Neural cell (in vitro differentiated cells): ENCODE results near the gene TRAF3.

Experiments used
- CTCF ChIP-seq: fragments of 450-650 bp; IDR thresholded peaks from 2 replicates; pipeline ENCODE4 v1.5.1; 2014; ENCODE audit warnings: antibody characterized with exemption, mild to moderate bottlenecking, moderate library complexity; ENCODE audit not compliant: poor library complexity, severe bottlenecking
- EZH2 ChIP-seq: fragments of 200-600, 300-800 bp; shearing (Covaris generic), sonication (generic); IDR thresholded peaks from 2 replicates; pipeline ENCODE4 v1.6.1; 2014; ENCODE audit warnings: antibody characterized with exemption, low read length, borderline replicate concordance, mild to moderate bottlenecking; ENCODE audit not compliant: insufficient read depth, poor library complexity, severe bottlenecking
- RAD21 ChIP-seq: fragments of 450-650 bp; conservative IDR thresholded peaks from 2 replicates; pipeline ENCODE4 v1.6.1; 2014; ENCODE audit warnings: antibody characterized with exemption, mild to moderate bottlenecking, moderate library complexity
- TF ChIP-seq, protein P1 (sequence below): IDR thresholded peaks from 2 replicates; pipeline ENCODE4 v1.6.1; 2012; ENCODE audit warnings: borderline replicate concordance

GRCh38 chr14:102830474-102831045 is 53.3 kb downstream of the TRAF3 start:
- TF ChIP-seq, protein P1, sequence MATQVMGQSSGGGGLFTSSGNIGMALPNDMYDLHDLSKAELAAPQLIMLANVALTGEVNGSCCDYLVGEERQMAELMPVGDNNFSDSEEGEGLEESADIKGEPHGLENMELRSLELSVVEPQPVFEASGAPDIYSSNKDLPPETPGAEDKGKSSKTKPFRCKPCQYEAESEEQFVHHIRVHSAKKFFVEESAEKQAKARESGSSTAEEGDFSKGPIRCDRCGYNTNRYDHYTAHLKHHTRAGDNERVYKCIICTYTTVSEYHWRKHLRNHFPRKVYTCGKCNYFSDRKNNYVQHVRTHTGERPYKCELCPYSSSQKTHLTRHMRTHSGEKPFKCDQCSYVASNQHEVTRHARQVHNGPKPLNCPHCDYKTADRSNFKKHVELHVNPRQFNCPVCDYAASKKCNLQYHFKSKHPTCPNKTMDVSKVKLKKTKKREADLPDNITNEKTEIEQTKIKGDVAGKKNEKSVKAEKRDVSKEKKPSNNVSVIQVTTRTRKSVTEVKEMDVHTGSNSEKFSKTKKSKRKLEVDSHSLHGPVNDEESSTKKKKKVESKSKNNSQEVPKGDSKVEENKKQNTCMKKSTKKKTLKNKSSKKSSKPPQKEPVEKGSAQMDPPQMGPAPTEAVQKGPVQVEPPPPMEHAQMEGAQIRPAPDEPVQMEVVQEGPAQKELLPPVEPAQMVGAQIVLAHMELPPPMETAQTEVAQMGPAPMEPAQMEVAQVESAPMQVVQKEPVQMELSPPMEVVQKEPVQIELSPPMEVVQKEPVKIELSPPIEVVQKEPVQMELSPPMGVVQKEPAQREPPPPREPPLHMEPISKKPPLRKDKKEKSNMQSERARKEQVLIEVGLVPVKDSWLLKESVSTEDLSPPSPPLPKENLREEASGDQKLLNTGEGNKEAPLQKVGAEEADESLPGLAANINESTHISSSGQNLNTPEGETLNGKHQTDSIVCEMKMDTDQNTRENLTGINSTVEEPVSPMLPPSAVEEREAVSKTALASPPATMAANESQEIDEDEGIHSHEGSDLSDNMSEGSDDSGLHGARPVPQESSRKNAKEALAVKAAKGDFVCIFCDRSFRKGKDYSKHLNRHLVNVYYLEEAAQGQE = no peak
- TF ChIP-seq CTCF = no peak
- TF ChIP-seq RAD21 = no peak
- TF ChIP-seq EZH2 = no peak
